HG02759 (cell line): Measurements from ENCODE around the gene STPG3.

Experiments used
- ATAC-seq: cut with Tn5 transposase; IDR thresholded peaks from one replicate; pipeline ENCODE4 v1.9.1; 2021; ENCODE audit warnings: mild to moderate bottlenecking, moderate library complexity; ENCODE audit not compliant: unreplicated experiment

STPG3 gene

GRCh38 chr9:137299938-137300337 lies 48.9 kb downstream of the STPG3 start:
- no peak for ATAC-seq

DNA sequence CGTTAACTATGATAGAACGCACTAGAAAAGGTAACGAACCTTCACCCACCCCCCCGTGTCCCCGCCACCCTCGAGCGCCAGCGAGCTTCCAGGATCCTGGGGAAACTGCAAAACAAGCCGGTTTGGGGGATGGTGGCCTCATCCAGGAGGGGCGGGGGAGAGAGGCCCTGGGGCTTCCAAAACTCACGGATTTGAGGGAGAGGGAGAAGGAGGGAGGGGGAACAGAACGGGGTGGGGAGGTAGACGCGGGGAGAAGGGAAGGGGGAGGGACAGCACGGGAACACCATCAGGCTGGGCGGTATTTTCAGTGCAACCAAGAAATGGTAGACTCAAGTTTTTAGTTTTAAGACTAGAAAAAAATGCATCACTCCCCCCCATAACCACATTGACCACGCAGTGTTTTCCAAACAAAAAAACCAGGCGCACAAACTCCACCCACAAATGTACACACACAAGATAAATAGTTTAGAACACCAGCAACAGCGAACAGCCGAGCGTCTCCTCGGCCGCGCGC lies 49.5 kb downstream of the STPG3 start:
- no peak for ATAC-seq

DNA sequence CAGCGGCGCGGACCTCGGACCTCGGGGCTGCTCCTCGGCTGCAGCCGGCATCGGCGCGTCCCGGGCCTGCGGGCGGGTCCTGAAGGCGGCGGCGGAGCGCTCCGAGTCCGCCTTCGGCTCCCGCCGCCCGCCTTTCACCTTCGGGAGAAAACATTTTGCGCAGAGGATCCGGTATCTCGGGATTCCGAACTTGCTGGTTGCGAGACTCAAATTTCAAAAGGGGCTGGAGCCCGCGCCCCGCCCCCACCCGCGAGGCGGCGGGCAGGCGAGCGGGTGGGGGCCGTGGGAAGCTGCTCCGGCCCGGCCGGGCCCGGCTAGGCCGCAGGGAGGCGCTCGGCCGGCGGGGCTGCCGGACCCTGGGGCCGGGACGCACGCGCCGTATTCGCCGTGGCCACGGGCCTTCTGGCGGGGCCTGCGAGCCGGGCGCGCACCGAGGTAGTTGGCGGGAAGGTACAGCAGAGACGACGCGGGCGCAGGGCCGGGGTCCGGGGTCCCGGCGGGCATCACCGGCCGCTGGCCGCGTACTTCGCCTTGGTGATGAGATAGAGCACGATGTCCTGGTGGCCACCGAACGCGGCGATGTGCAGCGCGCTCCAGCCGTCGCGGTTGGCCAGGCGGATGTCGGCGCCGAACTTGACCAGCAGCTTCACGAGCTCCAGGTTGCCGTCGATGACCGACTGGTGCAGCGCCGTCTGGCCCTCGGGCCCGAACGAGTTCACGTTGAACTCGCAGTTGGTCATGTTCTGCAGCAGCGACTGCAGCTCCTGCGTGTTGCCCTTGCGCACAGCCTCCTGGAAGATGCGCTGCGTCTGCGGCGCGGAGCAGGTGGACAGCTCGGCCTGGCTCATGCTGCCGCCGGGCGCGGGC lies 50.2 kb downstream of the STPG3 start:
- peak; percentile 4 for ATAC-seq

DNA sequence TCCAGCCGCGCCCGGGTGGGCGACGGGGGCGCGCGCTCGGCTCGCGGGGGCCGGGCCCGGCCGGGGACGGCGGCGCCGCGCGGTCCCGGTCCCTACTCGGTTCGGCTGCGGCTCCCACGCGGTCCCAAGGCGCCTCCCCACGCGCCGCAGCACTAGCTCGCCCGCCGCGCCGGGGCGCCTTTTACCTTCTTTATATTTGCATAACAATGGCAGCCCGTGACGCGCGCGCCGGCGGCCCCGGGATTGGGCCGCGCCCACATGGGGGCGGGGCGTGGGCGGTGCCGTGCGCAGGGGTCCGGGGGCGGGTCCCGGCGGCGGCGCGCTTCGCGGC lies 51.0 kb downstream of the STPG3 start, which contains the start of gene NRARP:
TSS of gene NRARP (minus strand) at position 154 of the 331 bp plus-strand sequence. CDS start 343 bp downstream, outside the sequence.
- ATAC-seq, result peak; percentile 76

DNA sequence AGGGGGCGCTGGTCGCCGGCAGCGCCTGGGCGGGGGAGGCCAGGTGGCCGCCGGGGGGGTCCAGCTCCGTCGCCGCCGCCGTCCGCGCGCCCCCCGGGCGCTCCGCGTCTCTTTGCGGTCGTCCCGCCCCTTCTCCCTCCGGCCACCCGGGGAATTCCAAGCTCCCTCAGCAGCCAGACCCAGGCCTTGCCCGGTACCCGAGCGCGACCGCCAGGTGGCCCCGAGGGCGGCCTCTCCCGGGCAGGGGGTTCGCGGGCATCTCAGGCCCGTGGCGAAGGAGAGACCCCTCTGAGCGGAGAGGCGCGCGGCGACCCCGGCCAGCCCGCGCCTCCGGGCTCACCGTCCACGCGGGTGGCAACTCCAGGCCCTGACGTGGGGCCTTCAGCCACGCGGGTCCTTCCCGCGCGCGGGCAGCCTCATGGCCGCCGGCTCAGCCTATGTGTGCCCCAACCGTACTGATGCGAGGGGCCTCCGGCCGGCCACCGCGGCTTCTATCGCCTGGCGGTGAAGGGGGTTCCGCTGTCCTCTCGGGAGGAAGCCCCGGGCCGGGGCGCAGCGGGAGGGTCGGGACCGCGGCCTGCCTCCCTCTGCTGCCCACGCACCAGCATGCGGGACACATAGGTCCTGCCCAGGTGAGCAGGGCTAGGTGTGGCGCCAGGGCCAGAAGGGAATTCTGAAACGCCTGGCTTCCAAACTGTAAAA lies 51.5 kb downstream of the STPG3 start:
- ATAC-seq, result peak; percentile 44
